Stimulated activated effector memory CD8-positive, alpha-beta T cell treated with anti-CD3 and anti-CD28 coated beads, Interleukin-12 subunit alpha, Interleukin-12 subunit beta, amount 100 ng/mL, for 72 hours (primary cell): ENCODE measurements around the gene ZNF407.

Experiments used
- ATAC-seq: fragments of 150-1000 bp; cut with Tn5 transposase; 2 replicates; pipeline ENCODE4 v1.10.0; 2021
- DNase-seq, 2 donors: peaks; one replicate each; pipeline ENCODE4 v3.0.0; 2021 to 2022; ENCODE audit warnings: low spot score in 2 of 2
- H3K27ac Mint-ChIP-seq: one replicate; pipeline ENCODE4 v1.8.0; 2022; ENCODE audit warnings: mild to moderate bottlenecking, mixed read lengths
- H3K36me3 Mint-ChIP-seq: one replicate; pipeline ENCODE4 v1.8.0; 2022; ENCODE audit warnings: mild to moderate bottlenecking, mixed read lengths
- H3K4me1 Mint-ChIP-seq: one replicate; pipeline ENCODE4 v1.8.0; 2022; ENCODE audit warnings: mixed read lengths
- H3K4me3 Mint-ChIP-seq: one replicate; pipeline ENCODE4 v1.8.0; 2022; ENCODE audit warnings: mild to moderate bottlenecking, mixed read lengths
- H3K9me3 Mint-ChIP-seq: one replicate; pipeline ENCODE4 v1.8.0; 2022; ENCODE audit warnings: mixed read lengths

ZNF407 gene

GRCh38 chr18:74665346-74665745 is 67.7 kb downstream of the ZNF407 start:
- Mint-ChIP-seq H3K36me3 (no peaks in the 10 kb centered on the region), H3K4me1 (peaks cover 18% of the 10 kb centered on the region), H3K4me3 (no peak overlapping the region), H3K27ac (no peak overlapping the region), H3K9me3 (no peaks in the 10 kb centered on the region)
- ATAC-seq: no peak
- DNase-seq: no peak

GRCh38 chr18:74665905-74666304 is 68.2 kb downstream of the ZNF407 start:
- no peak for DNase-seq
- Mint-ChIP-seq H3K36me3 (no peaks in the 10 kb centered on the region), H3K27ac (no peak overlapping the region), H3K9me3 (no peaks in the 10 kb centered on the region), H3K4me3 (no peak overlapping the region), H3K4me1 (peaks cover 18% of the 10 kb centered on the region)
- no peak for ATAC-seq

GRCh38 chr18:74669136-74669798 is 71.6 kb downstream of the ZNF407 start:
- no peak for ATAC-seq
- Mint-ChIP-seq H3K27ac (peak overlapping the region; percentile 18), H3K4me3 (no peak overlapping the region), H3K36me3 (no peaks in the 10 kb centered on the region), H3K9me3 (no peaks in the 10 kb centered on the region), H3K4me1 (peaks cover 23% of the 10 kb centered on the region)
- no peak for DNase-seq

- Mint-ChIP-seq H3K4me1 (peaks cover 12% of the 10 kb centered on the region), H3K36me3 (peaks cover 6% of the 10 kb centered on the region), H3K4me3 (no peak overlapping the region), H3K9me3 (peaks cover 4% of the 10 kb centered on the region), H3K27ac (no peak overlapping the region)
- no peak for DNase-seq
- no peak for ATAC-seq
Observed at GRCh38 chr18:74672371-74672770, 74.7 kb downstream of the ZNF407 start.

GRCh38 chr18:74674487-74674886 is 76.8 kb downstream of the ZNF407 start:
- ATAC-seq (no peak), DNase-seq (no peak)
- peaks cover 6% of the 10 kb centered on the region for H3K36me3 Mint-ChIP-seq
- H3K9me3 Mint-ChIP-seq: peaks cover 9% of the 10 kb centered on the region
- no peak overlapping the region for H3K27ac Mint-ChIP-seq
- no peak overlapping the region for H3K4me3 Mint-ChIP-seq
- H3K4me1 Mint-ChIP-seq: peaks cover 22% of the 10 kb centered on the region

GRCh38 chr18:74679006-74679678 is 81.5 kb downstream of the ZNF407 start:
- H3K4me3 Mint-ChIP-seq: no peak overlapping the region
- H3K27ac Mint-ChIP-seq: no peak overlapping the region
- no peak for DNase-seq
- peaks cover 9% of the 10 kb centered on the region for H3K9me3 Mint-ChIP-seq
- ATAC-seq: peak; percentile 92
- H3K4me1 Mint-ChIP-seq: peaks cover 27% of the 10 kb centered on the region
- peaks cover 6% of the 10 kb centered on the region for H3K36me3 Mint-ChIP-seq

- no peak overlapping the region for H3K4me3 Mint-ChIP-seq
- ATAC-seq (peak; percentile 55), DNase-seq (no peak)
- H3K9me3 Mint-ChIP-seq: peaks cover 9% of the 10 kb centered on the region
- H3K36me3 Mint-ChIP-seq: peaks cover 6% of the 10 kb centered on the region
- H3K27ac Mint-ChIP-seq: no peak overlapping the region
- H3K4me1 Mint-ChIP-seq: peaks cover 27% of the 10 kb centered on the region
Observed at GRCh38 chr18:74679679-74680076, 82.0 kb downstream of the ZNF407 start.

- DNase-seq (no peak), ATAC-seq (no peak)
- H3K4me3 Mint-ChIP-seq: no peak overlapping the region
- H3K27ac Mint-ChIP-seq: no peak overlapping the region
- H3K4me1 Mint-ChIP-seq: peaks cover 32% of the 10 kb centered on the region
- H3K36me3 Mint-ChIP-seq: no peaks in the 10 kb centered on the region
- H3K9me3 Mint-ChIP-seq: peaks cover 4% of the 10 kb centered on the region
Observed at GRCh38 chr18:74682141-74682990, 84.7 kb downstream of the ZNF407 start.

- H3K4me3 Mint-ChIP-seq: no peak overlapping the region
- H3K9me3 Mint-ChIP-seq: peaks cover 4% of the 10 kb centered on the region
- ATAC-seq (no peak), DNase-seq (no peak)
- H3K4me1 Mint-ChIP-seq: peaks cover 32% of the 10 kb centered on the region
- H3K27ac Mint-ChIP-seq: no peak overlapping the region
- H3K36me3 Mint-ChIP-seq: no peaks in the 10 kb centered on the region
Observed at GRCh38 chr18:74682991-74683297, 85.3 kb downstream of the ZNF407 start.

- no peak overlapping the region for H3K4me3 Mint-ChIP-seq
- H3K9me3 Mint-ChIP-seq: no peaks in the 10 kb centered on the region
- ATAC-seq: no peak
- no peak for DNase-seq
- no peak overlapping the region for H3K27ac Mint-ChIP-seq
- no peaks in the 10 kb centered on the region for H3K36me3 Mint-ChIP-seq
- H3K4me1 Mint-ChIP-seq: peaks cover 26% of the 10 kb centered on the region
Observed at GRCh38 chr18:74683573-74683972, 85.9 kb downstream of the ZNF407 start.

- DNase-seq (no peak), ATAC-seq (no peak)
- Mint-ChIP-seq H3K27ac (no peak overlapping the region), H3K36me3 (no peaks in the 10 kb centered on the region), H3K4me3 (no peak overlapping the region), H3K4me1 (peaks cover 16% of the 10 kb centered on the region), H3K9me3 (no peaks in the 10 kb centered on the region)
Observed at GRCh38 chr18:74689251-74689650, 91.6 kb downstream of the ZNF407 start.

- Mint-ChIP-seq H3K36me3 (no peaks in the 10 kb centered on the region), H3K4me1 (peaks cover 11% of the 10 kb centered on the region), H3K9me3 (no peaks in the 10 kb centered on the region), H3K27ac (peak overlapping the region; percentile 63), H3K4me3 (no peak overlapping the region)
- no peak for DNase-seq
- ATAC-seq: peak; percentile 16
Observed at GRCh38 chr18:74692367-74693013, 94.8 kb downstream of the ZNF407 start.

GRCh38 chr18:74694436-74694835 is 96.8 kb downstream of the ZNF407 start:
- no peak for DNase-seq
- Mint-ChIP-seq H3K4me1 (peaks cover 11% of the 10 kb centered on the region), H3K36me3 (no peaks in the 10 kb centered on the region), H3K27ac (no peak overlapping the region), H3K4me3 (no peak overlapping the region), H3K9me3 (no peaks in the 10 kb centered on the region)
- no peak for ATAC-seq

GRCh38 chr18:74695170-74695569 is 97.5 kb downstream of the ZNF407 start:
- peaks cover 11% of the 10 kb centered on the region for H3K4me1 Mint-ChIP-seq
- no peaks in the 10 kb centered on the region for H3K36me3 Mint-ChIP-seq
- ATAC-seq (no peak), DNase-seq (no peak)
- H3K27ac Mint-ChIP-seq: no peak overlapping the region
- H3K4me3 Mint-ChIP-seq: no peak overlapping the region
- no peaks in the 10 kb centered on the region for H3K9me3 Mint-ChIP-seq

- Mint-ChIP-seq H3K36me3 (no peaks in the 10 kb centered on the region), H3K27ac (no peak overlapping the region), H3K4me3 (no peak overlapping the region), H3K4me1 (no peaks in the 10 kb centered on the region), H3K9me3 (no peaks in the 10 kb centered on the region)
- DNase-seq: no peak
- no peak for ATAC-seq
Observed at GRCh38 chr18:74698881-74699280, 101.2 kb downstream of the ZNF407 start.
